AG04450 (cell line): ENCODE measurements around the gene PTEN. TPM values are rescaled to one million over a fixed set of nuclear protein-coding genes. Genes with fewer than 3 reads are reported as not detected.
"Not testable (repeated sequence)": the region's sequence is repeated elsewhere in the genome, so short reads cannot be mapped to it uniquely, and the experiment has no call there.

Source experiments
- CTCF ChIA-PET: fragments of 300-600, 350-600 bp; formaldehyde crosslinking; extraction: SDS; loops from one replicate; lab custom pipeline; 2022; ENCODE audit warnings: antibody characterized with exemption, inconsistent platforms; lab: Charles Lee
- POLR2A ChIA-PET: fragments of 350-600 bp; formaldehyde crosslinking; extraction: SDS; loops from one replicate; lab custom pipeline; 2021; ENCODE audit warnings: antibody characterized with exemption, inconsistent platforms; lab: Yijun Ruan, JAX
- DNase-seq: peaks from one replicate; pipeline ENCODE4 v3.0.0-alpha.2; 2011; ENCODE audit warnings: low read depth, low spot score
- H3K27ac ChIP-seq: one replicate; pipeline ENCODE4 v1.5.1; 2012; ENCODE audit warnings: low read depth, low read length, control low read depth
- H3K27me3 ChIP-seq: one replicate; pipeline ENCODE4 v1.6.0; 2012; ENCODE audit warnings: low read length; ENCODE audit not compliant: control insufficient read depth, insufficient read depth
- H3K4me3 ChIP-seq: 2 replicates; pipeline ENCODE4 v1.5.1; 2011; ENCODE audit warnings: mild to moderate bottlenecking, low read depth, low read length, control low read depth
- H3K9me3 ChIP-seq: 2 replicates; pipeline ENCODE4 v1.5.1; 2012; ENCODE audit warnings: low read length; ENCODE audit not compliant: control insufficient read depth, insufficient read depth
- polyA plus RNA-seq: library from polyadenylated mRNA; depleted of rRNA; stranded (reverse); fragments of >200 nt; gene quantifications from 2 replicates; pipeline ENCODE4 v1.2.3, GENCODE V29; 2011
- TF ChIP-seq, protein P1 (sequence below): IDR thresholded peaks from 2 replicates; pipeline ENCODE4 v1.5.1; 2011; ENCODE audit warnings: low read depth, low read length, control low read depth, inconsistent platforms

PTEN gene
- polyA plus RNA-seq, 1 experiment = 96.1 TPM

DNA sequence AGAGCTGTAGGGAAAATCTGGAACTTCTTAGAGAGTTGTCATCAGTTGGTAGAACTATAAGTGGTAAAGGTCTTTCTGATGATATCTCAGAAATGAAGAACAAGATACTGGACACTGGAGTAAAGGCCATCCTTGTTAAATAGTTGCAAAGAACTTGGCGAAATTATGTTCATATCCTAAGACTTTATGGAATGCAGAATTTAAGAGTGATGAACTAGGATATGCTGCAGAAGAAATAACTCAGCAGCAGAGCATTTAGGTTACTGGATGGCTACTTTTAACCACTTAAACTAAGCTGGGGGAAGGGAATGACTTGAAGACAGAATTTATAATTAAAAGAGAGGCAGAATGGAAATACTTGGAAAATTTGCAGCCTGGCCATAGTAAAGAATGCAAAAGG is 23.7 kb downstream of the PTEN start:
- TF ChIP-seq, protein P1, sequence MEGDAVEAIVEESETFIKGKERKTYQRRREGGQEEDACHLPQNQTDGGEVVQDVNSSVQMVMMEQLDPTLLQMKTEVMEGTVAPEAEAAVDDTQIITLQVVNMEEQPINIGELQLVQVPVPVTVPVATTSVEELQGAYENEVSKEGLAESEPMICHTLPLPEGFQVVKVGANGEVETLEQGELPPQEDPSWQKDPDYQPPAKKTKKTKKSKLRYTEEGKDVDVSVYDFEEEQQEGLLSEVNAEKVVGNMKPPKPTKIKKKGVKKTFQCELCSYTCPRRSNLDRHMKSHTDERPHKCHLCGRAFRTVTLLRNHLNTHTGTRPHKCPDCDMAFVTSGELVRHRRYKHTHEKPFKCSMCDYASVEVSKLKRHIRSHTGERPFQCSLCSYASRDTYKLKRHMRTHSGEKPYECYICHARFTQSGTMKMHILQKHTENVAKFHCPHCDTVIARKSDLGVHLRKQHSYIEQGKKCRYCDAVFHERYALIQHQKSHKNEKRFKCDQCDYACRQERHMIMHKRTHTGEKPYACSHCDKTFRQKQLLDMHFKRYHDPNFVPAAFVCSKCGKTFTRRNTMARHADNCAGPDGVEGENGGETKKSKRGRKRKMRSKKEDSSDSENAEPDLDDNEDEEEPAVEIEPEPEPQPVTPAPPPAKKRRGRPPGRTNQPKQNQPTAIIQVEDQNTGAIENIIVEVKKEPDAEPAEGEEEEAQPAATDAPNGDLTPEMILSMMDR = no peak
- H3K4me3 ChIP-seq = no peak overlapping the region
- POLR2A ChIA-PET = no interaction called here
- H3K9me3 ChIP-seq = no peaks in the 10 kb centered on the region
- CTCF ChIA-PET = no interaction called here
- no peak for DNase-seq
- H3K27me3 ChIP-seq = no peaks in the 10 kb centered on the region
- H3K27ac ChIP-seq = no peak overlapping the region

DNA sequence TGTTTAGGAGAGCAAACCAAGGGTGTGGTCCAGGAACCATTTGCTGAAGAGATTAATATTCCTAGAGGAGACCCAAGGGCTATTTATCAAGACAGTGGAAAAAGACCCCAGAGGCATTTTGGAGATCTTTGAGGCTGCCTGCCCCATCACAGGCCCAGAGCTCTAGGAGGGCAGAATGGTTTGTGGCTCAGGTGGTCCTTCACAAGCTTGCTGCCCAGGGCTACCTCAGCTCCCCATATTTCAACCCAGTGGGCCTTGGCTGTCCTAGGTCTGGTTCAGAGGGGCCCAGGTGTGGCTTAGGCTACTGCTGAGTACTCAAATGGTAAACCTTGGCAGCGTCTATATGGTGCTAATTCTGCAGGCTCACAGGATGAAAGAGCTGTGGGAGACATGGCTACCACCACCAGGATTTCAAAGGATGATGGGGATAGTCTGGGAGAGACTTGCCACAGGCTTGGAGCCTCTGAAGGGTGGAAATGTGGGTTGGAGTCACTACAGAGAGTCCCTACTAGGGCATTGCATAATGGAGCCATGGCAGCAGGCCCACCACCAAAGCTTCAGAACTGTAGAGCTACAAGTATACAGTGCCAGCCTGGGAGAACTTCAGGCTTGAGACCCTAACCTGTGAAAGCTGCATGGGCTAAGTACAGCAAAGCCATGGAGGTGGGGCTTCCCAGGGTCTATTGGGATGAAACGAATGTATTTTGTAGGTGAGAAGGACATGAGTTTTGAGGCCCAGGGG is 24.3 kb downstream of the PTEN start:
- no peak overlapping the region for H3K27ac ChIP-seq
- CTCF ChIA-PET = no interaction called here
- H3K4me3 ChIP-seq = no peak overlapping the region
- no peak for DNase-seq
- H3K27me3 ChIP-seq = no peaks in the 10 kb centered on the region
- H3K9me3 ChIP-seq = no peaks in the 10 kb centered on the region
- TF ChIP-seq, protein P1 = no peak
- POLR2A ChIA-PET = no interaction called here

DNA sequence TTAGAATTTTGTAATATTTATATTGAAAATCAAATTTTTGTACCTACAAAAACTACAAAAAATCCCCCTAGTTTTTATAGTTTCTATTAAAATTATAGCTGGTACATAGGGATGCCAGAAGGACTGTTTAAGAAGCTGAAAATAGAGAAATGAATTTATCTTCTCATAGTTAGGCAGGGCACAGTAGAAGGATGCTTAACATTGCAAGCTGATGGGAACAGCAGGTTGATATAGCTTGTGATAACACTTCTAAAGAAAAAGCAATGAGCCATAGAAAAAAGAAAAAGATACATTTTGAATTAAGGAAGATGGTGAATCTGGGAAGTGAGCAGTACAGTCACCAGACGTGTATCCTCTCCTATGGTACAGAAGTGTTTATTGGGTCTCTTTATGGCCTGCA is 32.0 kb downstream of the PTEN start:
- no peak for DNase-seq
- TF ChIP-seq, protein P1 = no peak
- no peak overlapping the region for H3K4me3 ChIP-seq
- no peak overlapping the region for H3K27ac ChIP-seq
- no peaks in the 10 kb centered on the region; the same call in 1 of the 2 replicates for H3K9me3 ChIP-seq
- ChIA-PET CTCF (interaction anchor here (1.1 kb wide), 1 partner anchor 494 kb away, joined by 3 read pairs; no protein-coding TSS in a partner anchor), POLR2A (no interaction called here)
- H3K27me3 ChIP-seq = no peaks in the 10 kb centered on the region

DNA sequence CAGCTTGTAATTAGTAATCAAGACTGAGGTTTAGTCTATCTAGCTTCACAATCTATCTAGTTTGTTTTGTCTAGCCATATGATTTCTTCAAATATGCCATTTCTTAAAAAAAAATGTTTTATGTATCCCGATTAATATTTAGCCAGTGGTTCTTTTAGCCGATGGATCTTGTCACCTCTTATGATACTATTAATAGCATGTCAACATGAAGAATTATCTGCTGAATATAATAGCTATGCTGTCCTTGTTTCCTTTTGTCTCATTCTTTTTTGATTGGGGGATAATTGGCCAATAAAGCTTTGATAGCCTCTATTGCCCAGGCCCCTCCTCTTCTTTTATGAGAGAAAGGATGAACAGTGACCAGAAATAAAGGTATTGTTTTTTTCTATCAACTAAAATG is 32.8 kb downstream of the PTEN start:
- no peak for DNase-seq
- no peaks in the 10 kb centered on the region; the same call in 1 of the 2 replicates for H3K9me3 ChIP-seq
- no peaks in the 10 kb centered on the region for H3K27me3 ChIP-seq
- ChIA-PET POLR2A (interaction anchor here (0.6 kb wide), 1 partner anchor 391 kb away, joined by 3 read pairs; the partner anchor contains the start of gene MINPP1), CTCF (interaction anchor here (1.1 kb wide), 1 partner anchor 494 kb away, joined by 3 read pairs; no protein-coding TSS in a partner anchor)
- TF ChIP-seq, protein P1 = no peak
- H3K4me3 ChIP-seq = no peak overlapping the region
- no peak overlapping the region for H3K27ac ChIP-seq

DNA sequence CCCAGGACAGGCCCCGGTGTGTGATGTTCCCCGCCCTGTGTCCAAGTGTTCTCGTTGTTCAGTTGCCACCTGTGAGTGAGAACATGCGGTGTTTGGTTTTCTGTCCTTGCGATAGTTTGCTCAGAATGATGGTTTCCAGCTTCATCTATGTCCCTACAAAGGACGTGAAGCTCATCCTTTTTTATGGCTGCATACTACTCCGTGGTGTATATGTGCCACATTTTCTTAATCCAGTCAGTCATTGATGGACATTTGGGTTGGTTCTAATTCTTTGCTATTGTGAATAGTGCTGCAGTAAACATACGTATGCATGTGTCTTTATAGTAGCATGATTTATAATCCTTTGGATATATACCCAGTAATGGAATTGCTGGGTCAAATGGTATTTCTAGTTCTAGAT is 34.5 kb downstream of the PTEN start:
- H3K27ac ChIP-seq, H3K4me3 ChIP-seq, POLR2A ChIA-PET, H3K9me3 ChIP-seq, CTCF ChIA-PET, DNase-seq, H3K27me3 ChIP-seq: not testable (repeated sequence)

DNA sequence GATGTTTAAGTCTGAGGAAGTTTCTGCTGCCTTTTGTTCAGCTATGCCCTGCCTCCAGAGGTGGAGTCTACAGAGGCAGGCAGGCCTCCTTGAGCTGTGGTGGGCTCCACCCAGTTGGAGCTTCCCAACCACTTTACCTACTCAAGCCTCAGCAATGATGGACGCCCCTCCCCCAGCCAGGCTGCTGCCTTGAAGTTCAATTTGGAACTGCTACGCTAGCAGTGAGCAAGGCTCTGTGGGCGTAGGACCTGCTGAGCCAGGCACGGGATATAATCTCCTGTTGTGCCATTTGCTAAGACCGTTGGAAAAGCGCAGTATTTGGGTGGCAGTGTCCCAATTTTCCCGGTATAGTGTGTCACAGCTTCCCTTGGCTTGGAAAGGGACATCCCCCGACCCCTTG is 40.0 kb downstream of the PTEN start:
- POLR2A ChIA-PET = interaction anchor here (0.7 kb wide), 1 partner anchor 43 kb away, joined by 5 read pairs; no protein-coding TSS in a partner anchor
- H3K9me3 ChIP-seq = peaks cover 11% of the 10 kb centered on the region
- DNase-seq, CTCF ChIA-PET, H3K4me3 ChIP-seq, H3K27ac ChIP-seq, H3K27me3 ChIP-seq: not testable (repeated sequence)
